Body of pancreas (tissue), 4 donors: ENCODE measurements around the gene NEK7.

Experiments
- POLR2A ChIP-seq, 3 donors: fragments of 450-650 bp; IDR thresholded peaks; one replicate each; pipeline ENCODE4 v1.6.1; 2016; ENCODE audit warnings: antibody characterized with exemption in 3 of 3, mild to moderate bottlenecking in 2 of 3
- TF ChIP-seq, protein P1 (sequence below), 7 experiments: fragments of 450-650 bp in 4 of 7; fragments of 200-600 bp in 3 of 7; sonication (generic) in 3 of 7; IDR thresholded peaks; one replicate each; pipeline ENCODE4 v1.5.1; 2016 to 2019; ENCODE audit warnings: antibody characterized with exemption in 7 of 7

DNA sequence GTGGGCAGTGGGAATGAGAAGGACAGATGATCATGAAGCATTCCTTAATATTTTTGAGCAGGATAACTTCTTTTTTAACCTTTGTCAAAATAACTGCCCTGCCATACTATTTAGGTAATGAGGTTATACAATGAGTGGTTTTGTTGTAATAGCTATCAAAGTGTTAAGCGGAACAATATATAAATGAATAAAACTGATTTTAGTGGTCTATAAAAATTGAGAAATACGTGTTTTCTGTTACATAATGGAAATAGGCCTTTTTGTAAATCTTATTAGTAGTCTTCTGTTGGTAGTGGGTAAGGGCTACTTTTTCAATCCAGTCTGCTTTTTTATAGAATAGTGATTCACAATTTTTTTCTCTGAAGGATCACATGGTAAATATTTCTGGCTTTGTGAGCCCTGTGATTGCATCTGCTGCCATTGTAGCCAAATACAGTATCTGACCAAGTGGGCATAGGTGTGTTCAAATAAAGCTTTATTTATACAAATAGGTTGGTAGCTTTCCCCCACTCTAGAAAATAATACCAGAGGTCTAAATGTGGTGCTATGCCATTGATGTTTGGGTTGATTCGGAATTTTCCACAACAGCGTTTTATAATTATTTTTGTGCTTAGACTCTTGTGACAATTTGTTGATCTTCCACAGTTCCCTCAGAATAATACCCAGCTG is 4.3 kb downstream of the NEK7 start:
- TF ChIP-seq, protein P1, sequence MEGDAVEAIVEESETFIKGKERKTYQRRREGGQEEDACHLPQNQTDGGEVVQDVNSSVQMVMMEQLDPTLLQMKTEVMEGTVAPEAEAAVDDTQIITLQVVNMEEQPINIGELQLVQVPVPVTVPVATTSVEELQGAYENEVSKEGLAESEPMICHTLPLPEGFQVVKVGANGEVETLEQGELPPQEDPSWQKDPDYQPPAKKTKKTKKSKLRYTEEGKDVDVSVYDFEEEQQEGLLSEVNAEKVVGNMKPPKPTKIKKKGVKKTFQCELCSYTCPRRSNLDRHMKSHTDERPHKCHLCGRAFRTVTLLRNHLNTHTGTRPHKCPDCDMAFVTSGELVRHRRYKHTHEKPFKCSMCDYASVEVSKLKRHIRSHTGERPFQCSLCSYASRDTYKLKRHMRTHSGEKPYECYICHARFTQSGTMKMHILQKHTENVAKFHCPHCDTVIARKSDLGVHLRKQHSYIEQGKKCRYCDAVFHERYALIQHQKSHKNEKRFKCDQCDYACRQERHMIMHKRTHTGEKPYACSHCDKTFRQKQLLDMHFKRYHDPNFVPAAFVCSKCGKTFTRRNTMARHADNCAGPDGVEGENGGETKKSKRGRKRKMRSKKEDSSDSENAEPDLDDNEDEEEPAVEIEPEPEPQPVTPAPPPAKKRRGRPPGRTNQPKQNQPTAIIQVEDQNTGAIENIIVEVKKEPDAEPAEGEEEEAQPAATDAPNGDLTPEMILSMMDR (IDR thresholded peaks at IDR 0.05) = no peak
- TF ChIP-seq POLR2A (IDR thresholded peaks at IDR 0.05) = no peak
